Vagina (tissue), 2 donors: Measurements from ENCODE around the gene MTPN.

Source experiments
- POLR2A ChIP-seq, 2 donors: fragments of 450-650 bp; IDR thresholded peaks; one replicate each; pipeline ENCODE4 v1.6.1; 2017; ENCODE audit warnings: antibody characterized with exemption in 2 of 2, mild to moderate bottlenecking in 2 of 2, moderate library complexity in 2 of 2
- TF ChIP-seq, protein P1 (sequence below), 3 experiments: fragments of 450-650 bp in 2 of 3; fragments of 200-600 bp in 1 of 3; sonication (generic) in 1 of 3; IDR thresholded peaks; one replicate each; pipeline ENCODE4 v1.5.1; 2017 to 2019; ENCODE audit warnings: antibody characterized with exemption in 3 of 3, mild to moderate bottlenecking in 2 of 3, moderate library complexity in 2 of 3

DNA sequence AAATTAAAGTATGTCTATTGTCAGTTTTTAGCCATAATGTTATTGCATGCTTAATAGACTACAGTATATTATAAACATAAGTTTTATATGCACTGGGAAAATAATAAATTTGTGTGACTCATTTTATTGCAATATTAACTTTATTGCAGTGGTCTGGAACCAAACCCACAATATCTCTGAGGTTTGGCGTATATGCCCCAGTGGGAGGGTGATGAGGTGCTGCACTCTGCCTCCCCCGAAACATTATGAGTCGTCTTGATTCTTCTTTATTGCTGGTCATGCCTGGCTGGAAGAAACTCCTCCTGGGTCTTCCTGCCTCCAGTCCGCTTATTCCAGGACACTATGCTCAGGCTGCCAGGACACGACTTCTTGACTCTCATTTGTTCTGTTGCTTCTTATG lies 88.4 kb downstream of the MTPN start:
- TF ChIP-seq, protein P1, sequence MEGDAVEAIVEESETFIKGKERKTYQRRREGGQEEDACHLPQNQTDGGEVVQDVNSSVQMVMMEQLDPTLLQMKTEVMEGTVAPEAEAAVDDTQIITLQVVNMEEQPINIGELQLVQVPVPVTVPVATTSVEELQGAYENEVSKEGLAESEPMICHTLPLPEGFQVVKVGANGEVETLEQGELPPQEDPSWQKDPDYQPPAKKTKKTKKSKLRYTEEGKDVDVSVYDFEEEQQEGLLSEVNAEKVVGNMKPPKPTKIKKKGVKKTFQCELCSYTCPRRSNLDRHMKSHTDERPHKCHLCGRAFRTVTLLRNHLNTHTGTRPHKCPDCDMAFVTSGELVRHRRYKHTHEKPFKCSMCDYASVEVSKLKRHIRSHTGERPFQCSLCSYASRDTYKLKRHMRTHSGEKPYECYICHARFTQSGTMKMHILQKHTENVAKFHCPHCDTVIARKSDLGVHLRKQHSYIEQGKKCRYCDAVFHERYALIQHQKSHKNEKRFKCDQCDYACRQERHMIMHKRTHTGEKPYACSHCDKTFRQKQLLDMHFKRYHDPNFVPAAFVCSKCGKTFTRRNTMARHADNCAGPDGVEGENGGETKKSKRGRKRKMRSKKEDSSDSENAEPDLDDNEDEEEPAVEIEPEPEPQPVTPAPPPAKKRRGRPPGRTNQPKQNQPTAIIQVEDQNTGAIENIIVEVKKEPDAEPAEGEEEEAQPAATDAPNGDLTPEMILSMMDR (IDR thresholded peaks at IDR 0.05) = no peak
- TF ChIP-seq POLR2A (IDR thresholded peaks at IDR 0.05) = no peak
